Gastroesophageal sphincter (tissue), 3 donors: ENCODE measurements around the gene RELT.

Experiments
- CTCF ChIP-seq, 4 experiments: fragments of 200-600 bp in 2 of 4; fragments of 450-650 bp in 2 of 4; sonication (generic) in 1 of 4; IDR thresholded peaks; one replicate each; pipeline ENCODE4 v1.5.1; 2017 to 2019; ENCODE audit warnings: antibody characterized with exemption in 4 of 4, mild to moderate bottlenecking in 2 of 4, moderate library complexity in 2 of 4
- EP300 ChIP-seq: sonication (generic); formaldehyde crosslinking; IDR thresholded peaks from one replicate; pipeline ENCODE4 v1.6.1; 2017; ENCODE audit warnings: antibody characterized with exemption, mild to moderate bottlenecking
- POLR2A ChIP-seq, 2 donors: fragments of 450-650 bp; IDR thresholded peaks; one replicate each; pipeline ENCODE4 v1.6.1; 2017; ENCODE audit warnings: antibody characterized with exemption in 2 of 2, mild to moderate bottlenecking in 2 of 2, moderate library complexity in 1 of 2
- POLR2AphosphoS5 ChIP-seq: sonication (generic); formaldehyde crosslinking; IDR thresholded peaks from one replicate; pipeline ENCODE4 v1.6.1; 2017; ENCODE audit warnings: antibody characterized with exemption

GRCh38 chr11:73394416-73395296 lies 18.5 kb downstream of the RELT start:
- TF ChIP-seq CTCF (IDR thresholded peaks at IDR 0.05) (no peak), POLR2AphosphoS5 (no peak), EP300 (no peak), POLR2A (IDR thresholded peaks at IDR 0.05) (no peak)
